ENCODE results near the gene PTPRT.

PTPRT gene

DNA sequence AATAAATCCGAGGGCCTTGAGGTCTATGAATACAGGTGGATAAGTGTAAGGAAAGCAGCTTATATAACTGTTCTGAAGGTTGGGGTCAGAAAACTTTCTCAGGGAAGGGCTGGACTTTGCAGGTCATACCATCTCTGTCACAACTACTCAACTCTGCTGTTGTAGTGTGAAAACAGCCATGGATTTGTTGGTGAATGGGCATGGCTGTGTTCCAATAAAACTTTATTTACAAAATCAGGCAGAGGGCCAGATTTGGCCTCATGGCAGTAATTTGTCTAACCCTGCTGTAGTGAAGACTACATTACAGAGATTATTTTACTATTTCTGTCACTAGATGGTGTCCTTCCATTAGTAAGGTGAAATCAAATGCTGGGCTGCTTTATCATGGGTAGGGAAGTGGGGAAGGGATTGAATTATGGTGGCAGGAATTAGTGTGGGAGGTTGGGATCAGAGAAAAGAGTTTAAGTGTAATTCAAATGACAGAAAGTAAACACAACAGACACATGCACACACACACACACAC lies 1161.9 kb downstream of the PTPRT start:
- TF ChIP-seq, protein P1, sequence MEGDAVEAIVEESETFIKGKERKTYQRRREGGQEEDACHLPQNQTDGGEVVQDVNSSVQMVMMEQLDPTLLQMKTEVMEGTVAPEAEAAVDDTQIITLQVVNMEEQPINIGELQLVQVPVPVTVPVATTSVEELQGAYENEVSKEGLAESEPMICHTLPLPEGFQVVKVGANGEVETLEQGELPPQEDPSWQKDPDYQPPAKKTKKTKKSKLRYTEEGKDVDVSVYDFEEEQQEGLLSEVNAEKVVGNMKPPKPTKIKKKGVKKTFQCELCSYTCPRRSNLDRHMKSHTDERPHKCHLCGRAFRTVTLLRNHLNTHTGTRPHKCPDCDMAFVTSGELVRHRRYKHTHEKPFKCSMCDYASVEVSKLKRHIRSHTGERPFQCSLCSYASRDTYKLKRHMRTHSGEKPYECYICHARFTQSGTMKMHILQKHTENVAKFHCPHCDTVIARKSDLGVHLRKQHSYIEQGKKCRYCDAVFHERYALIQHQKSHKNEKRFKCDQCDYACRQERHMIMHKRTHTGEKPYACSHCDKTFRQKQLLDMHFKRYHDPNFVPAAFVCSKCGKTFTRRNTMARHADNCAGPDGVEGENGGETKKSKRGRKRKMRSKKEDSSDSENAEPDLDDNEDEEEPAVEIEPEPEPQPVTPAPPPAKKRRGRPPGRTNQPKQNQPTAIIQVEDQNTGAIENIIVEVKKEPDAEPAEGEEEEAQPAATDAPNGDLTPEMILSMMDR (IDR thresholded peaks at IDR 0.05; ENCODE audit: low read depth, low read length), result no peak
- TF ChIP-seq, protein P2, sequence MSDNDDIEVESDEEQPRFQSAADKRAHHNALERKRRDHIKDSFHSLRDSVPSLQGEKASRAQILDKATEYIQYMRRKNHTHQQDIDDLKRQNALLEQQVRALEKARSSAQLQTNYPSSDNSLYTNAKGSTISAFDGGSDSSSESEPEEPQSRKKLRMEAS (IDR thresholded peaks at IDR 0.05; ENCODE audit: low read depth, low read length), result no peak
- peak; percentile 6 for DNase-seq (ENCODE audit: low read depth)

DNA sequence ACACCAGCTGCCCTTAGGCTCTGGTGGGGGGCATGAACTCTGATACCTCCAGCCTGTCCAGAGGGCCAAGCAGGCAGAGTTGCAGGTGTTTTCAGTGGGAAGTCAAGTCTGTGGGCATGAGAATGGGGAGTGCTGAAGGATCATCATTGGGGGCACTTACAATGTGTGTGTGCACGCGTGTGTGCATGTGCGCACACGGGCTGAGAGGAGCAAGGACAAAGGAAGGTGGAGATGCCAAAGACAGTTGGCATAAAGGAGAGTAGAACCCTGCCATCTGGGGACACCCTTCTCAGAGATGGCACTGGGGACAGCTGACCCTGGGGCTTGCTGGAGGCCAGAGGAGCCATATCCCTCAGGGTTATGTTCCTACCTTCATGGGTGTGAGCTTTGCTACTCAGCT lies 1163.1 kb downstream of the PTPRT start:
- H3K4me3 ChIP-seq (ENCODE audit: low read depth, low read length), result no peak overlapping the region
- DNase-seq (ENCODE audit: low read depth), result no peak
- TF ChIP-seq, protein P2 (IDR thresholded peaks at IDR 0.05; ENCODE audit: low read depth, low read length), result no peak
- TF ChIP-seq POLR2A (IDR thresholded peaks at IDR 0.05; ENCODE audit: extremely low read depth, insufficient read length) (no peak), MYC (IDR thresholded peaks at IDR 0.05; ENCODE audit: low read depth, low read length) (no peak)
- TF ChIP-seq, protein P1 (IDR thresholded peaks at IDR 0.05; ENCODE audit: low read depth, low read length), result no peak

More for the DNA sequence above, 1161.9 kb downstream of the PTPRT start:
- H3K4me3 ChIP-seq (ENCODE audit: low read depth, low read length), result no peak overlapping the region

DNA sequence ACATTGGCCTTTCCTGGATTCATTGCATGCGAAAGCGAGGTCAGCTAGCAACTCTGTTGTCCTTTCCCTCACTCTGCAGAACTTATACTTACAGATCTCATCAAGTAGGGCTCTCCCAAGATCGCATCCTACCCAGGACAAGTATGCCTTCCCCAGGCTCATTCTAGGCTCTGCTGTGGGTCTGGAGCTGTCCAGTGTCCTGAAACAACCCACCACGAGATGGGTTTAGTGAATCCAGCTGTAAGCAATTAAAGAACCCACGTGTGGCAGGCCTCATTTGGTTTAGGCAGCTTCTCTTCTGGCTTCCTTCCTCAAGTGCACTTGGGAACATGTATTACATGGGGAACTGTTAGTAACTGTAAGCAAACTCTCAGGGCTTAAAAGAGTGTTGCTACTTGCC lies 1165.1 kb downstream of the PTPRT start:
- peak; percentile 47 for TF ChIP-seq MYC (IDR thresholded peaks at IDR 0.05; ENCODE audit: low read depth, low read length)
- TF ChIP-seq POLR2A (IDR thresholded peaks at IDR 0.05; ENCODE audit: extremely low read depth, insufficient read length), result no peak
- TF ChIP-seq, protein P2 (IDR thresholded peaks at IDR 0.05; ENCODE audit: low read depth, low read length), result peak; percentile 87
- DNase-seq (ENCODE audit: low read depth), result peak; percentile 41
- no peak overlapping the region for H3K4me3 ChIP-seq (ENCODE audit: low read depth, low read length)

Data from NB4 (cell line).